SH-SY5Y (cell line): ENCODE measurements around the gene NOA1.

Experiments used
- GATA2 ChIP-seq: IDR thresholded peaks from 2 replicates; pipeline ENCODE4 v1.6.1; 2011; ENCODE audit warnings: mild to moderate bottlenecking, low read depth, low read length
- GATA3 ChIP-seq: IDR thresholded peaks from 2 replicates; pipeline ENCODE4 v1.6.1; 2011; ENCODE audit warnings: low read depth, mild to moderate bottlenecking, low read length, moderate library complexity

DNA sequence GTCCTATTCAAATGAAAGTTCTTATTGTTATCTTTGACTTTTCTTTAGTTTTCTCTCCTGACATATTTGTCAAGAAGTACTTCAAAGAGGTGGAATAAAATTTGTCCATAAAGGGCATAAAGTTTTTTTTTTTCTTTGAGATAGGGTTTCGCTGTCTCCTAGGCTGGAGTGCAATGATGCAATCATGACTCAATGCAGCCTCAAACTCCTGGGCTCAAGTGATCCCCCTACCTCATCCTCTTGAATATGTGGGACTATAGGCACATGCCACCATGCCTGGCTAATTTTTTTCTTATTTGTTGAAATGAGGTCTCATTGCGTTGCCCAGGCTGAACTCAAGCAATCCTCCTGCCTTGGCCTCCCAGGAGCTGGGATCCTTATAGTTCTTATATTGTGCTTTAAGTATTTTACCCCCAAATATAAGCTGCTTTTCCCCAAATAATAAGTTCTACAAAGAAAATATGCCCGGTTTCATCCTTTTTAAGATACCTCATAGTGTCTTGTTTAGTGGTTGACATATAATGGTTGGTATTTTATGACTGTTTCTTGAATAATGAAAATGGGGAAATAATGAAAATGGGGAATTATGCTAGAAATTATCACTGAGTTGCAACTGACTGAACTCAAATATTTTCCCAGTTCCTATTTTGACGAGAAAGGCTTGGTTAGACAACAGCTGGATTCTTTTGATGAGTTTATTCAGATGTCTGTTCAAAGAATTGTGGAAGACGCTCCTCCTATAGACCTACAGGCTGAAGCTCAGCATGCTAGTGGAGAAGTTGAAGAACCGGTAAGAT, 12.9 kb upstream of the NOA1 start:
- TF ChIP-seq GATA3, result no peak
- no peak for TF ChIP-seq GATA2
